Endothelial cell of hepatic sinusoid (primary cell): ENCODE results near the gene LPIN3.

Source experiments
- in situ Hi-C: cut with HindIII; loops from 2 replicates; pipeline ENCODE4 v1.10.0; 2017; ENCODE audit warnings: low sequenced_read_pairs

The LPIN3 gene

DNA sequence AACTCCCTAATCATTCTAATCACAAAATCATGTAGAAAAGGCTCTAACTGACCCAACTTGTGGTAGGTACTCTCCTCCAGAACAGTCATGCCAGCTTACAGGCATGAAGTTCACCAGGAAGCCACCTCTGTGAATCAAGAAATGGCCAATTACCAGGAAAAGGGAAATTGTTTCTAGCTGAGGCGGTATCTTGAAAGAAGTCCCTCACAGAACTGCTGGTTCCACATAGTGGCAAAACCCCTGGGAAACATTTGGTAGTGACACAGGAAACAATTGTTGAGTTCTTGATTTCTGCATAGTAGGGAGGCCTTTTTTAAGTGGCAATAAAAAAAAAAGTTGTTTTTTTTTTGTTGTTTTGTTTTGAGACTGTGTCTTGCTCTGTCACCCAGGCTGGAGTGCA, 19.6 kb upstream of the LPIN3 start:
- in situ Hi-C loops: no loop called here

DNA sequence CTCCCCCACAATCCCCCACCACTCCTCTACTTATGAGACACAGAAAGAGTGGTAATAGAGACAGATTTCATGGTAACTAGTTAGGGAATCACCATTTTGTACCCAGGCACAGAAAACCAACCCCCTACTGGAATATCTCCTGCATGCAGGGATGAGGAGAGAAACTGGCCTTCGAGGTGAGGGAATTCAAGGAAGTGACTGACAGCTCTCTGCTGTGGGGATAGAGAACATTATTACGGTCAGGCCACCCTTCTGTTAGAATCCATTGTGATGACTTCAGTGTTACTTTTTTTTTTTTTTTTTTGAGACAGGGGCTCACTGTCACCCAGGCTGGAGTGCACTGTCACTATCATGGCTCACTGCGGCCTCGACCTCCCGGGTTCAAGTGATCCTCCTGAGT, 13.4 kb upstream of the LPIN3 start:
- in situ Hi-C loops: no loop called here

DNA sequence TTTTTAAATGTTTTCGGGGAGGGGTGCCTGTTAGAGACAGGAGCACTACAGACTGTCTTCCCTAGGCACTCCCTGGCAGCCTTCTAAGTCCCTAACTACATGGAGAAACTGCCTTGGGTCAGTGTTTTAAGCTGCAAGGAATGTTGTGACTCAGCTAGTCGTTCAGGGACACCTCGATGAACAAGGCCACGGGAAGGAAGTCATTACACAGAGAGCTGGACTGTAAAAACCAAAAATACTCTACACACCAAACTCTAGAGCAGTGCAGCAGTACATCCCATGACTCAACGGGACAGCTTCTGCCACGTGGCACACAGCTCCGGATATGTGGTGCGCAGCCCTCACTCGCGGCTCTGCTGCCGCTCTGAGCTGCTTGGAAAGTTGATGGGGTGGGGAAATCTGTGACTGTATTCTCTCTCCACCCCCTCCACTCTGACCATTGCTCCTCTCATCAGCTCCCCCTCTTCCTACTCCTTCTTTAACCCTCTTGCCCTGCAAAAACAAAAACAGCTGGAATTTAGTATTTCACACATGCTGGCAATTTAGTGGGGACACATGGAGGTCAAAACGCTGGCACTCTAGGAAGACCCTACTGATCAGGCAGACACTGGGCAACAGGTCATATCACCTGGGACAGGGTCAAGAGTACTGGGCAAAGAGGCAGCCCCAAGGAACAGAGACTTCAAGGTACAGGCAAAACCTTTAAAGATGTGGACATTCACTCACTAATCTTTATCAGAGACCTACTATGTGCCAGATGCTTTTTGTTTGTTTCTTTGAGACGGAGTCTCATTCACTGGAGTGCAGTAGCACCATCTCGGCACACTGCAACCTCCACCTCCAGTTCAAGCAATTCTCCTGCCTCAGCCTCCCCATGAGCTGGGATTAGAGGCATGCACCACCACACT, 10.9 kb upstream of the LPIN3 start:
- in situ Hi-C loops: no loop called here

DNA sequence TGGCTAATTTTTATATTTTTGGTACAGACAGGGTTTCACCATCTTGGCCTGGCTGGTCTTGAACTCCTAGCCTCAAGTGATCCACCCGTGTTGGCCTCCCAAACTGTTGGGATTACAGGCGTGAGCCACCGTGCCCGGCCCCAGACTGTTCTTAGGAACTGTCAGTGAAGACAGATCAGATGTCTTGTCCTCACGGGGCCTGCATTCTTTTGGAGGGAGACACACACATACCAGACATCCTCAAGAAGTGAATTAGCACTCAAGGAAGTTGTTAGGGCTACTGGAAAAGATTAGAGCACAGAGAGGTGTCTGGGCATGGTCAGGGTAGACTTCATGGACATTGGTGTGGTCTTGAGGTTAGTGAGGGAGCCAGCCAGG, 10.3 kb upstream of the LPIN3 start:
- in situ Hi-C loops: no loop called here

DNA sequence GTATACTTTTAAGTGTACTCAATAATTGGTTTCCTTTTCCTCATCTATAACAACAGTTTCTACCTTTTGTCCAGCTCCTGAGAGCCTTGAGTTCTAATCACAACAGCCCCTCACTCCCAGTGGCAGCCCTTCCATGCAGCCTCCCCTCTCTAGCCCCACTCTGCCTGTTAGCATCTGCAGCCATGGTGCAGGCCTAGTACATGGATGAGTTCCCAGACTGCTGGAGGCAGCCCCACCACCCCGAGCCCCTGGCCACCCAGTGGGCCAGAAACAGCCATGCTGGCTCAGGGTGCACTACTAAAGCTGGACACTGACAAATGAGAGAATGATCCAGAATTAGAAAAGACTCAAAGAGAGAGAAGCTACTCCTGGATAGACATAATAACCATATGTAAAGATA, 9.7 kb upstream of the LPIN3 start:
- in situ Hi-C loops: no loop called here

DNA sequence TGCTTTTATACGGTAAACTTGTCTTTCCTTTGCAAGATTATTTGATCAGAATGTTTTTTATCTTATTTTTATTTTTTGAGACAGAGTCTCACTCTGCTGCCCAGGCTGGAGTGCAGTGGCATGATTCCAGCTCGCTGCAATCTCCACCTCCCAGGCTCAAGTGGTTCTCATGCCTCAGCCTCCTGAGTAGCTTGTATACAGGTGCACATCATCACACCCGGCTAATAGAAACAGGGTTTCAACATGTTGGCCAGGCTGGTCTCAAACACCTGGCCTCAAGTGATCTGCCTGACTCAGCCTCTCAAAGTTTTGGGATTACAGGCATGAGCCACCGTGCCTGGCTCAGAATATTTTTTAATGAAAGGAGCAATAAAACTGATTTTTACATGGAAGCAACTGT, 8.9 kb upstream of the LPIN3 start:
- in situ Hi-C loops: no loop called here

DNA sequence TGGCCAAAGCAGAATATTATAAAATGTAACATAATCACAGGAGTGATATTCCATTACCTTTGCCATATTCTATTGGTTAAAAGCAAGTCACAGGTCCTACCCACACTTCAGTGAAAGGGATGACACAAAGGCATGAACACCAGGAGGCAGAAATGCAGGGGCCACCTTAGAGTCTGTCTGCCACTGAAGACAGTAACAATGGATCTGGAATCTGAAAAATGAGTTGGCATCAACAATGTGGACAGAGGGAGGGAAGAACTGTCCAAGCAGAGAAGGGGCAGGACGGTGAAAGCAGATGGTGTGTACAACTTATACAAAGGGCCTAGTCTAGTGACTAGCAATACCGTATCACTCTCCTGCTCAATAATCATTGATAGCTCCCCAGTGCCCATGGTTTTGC, 6.6 kb upstream of the LPIN3 start:
- in situ Hi-C loops: no loop called here

DNA sequence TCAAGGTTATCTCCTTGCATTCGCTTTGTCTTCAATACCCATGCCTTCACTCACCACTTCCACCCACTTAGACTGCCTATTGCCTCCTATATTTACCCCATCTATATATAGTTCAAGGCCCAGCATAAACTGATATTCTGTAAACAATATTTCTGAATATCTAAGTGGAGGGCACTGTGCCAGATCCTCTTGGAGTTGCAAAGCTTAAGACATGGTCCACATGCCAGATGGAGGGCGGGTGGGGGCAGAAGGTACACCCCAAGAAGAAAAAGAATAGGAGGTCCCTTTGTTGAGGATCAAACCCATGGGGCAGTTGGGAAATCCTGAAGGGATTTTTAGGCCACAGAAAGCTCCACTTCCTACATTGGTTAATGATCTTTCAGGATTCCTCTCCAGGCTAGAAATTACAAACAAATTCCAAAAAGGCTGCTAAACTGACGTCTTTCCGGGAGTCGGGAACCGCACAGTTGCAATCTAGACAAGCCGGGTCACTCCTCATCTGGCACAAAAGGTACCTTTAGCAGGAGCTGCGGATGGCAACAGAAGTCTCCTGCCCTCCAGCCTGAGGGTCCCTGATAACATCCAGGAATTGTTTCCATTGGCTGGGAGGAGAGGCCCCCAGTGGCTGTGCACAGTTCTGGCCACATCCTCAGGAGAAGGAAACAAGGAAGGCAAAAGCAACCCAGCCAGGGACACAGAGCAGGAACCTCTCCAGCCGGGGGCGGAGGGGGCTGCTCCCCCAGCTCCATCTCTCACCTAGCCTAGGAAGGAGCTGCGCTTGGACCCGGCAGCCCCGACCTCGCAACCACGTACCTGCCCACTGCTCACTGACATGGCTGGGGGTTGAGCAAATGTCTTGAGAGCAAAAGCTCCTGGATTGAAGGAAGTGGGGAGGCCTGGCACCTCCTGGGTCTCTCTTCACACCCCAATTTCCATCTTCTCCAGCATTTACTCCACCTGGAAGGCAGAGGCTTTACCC, 5.9 kb upstream of the LPIN3 start:
- in situ Hi-C loops: no loop called here

DNA sequence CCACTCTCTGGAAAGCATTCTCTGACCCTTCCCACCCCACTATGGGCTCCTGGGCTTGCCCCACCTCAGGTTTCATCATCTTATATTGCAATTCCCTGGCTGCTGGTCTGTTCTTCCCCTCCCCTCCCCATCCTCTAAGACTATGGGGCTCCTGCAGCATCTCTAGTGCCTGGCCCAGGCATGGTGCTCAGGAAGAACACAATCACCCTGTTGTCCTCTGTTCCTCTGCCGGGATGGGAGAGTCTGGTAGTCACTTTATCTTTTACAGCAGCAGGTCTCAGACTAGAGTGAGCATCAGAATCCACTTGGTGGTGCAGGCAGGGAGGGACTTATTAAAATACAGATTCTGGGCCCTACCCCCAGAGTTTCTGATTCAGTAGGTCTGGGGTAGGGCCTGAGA, 5.0 kb upstream of the LPIN3 start:
- in situ Hi-C loops: no loop called here

DNA sequence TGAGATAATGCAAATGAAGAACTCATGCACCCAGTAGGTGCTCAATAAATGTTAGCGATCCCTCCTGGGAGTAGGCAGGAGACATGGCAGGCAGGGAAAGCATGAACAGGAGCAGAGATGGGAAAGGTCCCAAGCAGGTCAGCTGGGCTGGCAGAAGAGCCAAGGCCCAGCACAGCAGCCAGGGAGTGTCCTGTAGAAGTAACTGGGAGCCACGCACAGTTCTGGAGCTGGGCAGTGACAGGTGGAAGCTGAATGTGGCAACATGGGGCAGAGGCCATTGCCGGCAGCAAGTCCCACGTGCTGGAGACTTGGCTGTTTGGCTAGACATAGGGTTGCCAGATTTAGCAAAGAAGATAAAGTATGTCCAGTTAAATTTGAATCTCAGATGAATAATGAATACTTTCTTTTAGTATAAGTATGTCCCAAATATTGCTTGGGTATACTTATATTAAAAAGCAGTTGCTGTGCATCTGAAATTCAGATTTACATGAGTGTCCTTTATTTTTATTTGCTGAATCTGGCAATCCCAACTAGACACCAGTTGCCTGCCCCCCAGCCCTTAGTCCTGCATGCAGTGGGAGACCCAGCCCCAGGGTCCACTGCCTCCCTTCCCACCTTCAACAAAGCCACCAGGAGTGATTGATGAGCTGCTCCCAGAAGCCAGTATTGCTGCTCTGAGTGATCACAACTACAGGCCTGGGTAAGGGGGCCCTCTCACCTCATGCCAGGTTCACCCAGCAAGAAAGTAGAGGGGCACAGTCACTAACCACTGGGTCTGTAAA, 3.7 kb upstream of the LPIN3 start:
- in situ Hi-C loops: no loop called here

DNA sequence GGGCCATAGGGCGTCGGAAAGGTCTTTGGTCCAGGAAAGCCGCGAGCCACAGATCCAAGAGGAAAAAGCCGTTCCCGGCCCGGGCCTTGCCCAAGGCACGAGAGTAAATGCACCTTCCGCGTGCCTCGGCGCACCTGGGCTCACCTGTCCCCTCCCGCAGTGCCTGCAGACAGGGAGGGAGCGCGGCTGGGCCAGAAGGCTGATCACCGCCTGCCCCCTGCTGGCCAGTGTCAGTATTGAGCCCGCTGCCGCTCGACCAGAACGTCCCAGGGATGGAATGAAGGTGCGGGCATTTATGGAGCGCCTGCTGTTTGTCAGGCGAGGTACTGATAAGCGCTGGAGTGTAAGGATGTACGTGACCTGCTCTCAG, 679 bp upstream of the LPIN3 start:
- in situ Hi-C loops: no loop called here

DNA sequence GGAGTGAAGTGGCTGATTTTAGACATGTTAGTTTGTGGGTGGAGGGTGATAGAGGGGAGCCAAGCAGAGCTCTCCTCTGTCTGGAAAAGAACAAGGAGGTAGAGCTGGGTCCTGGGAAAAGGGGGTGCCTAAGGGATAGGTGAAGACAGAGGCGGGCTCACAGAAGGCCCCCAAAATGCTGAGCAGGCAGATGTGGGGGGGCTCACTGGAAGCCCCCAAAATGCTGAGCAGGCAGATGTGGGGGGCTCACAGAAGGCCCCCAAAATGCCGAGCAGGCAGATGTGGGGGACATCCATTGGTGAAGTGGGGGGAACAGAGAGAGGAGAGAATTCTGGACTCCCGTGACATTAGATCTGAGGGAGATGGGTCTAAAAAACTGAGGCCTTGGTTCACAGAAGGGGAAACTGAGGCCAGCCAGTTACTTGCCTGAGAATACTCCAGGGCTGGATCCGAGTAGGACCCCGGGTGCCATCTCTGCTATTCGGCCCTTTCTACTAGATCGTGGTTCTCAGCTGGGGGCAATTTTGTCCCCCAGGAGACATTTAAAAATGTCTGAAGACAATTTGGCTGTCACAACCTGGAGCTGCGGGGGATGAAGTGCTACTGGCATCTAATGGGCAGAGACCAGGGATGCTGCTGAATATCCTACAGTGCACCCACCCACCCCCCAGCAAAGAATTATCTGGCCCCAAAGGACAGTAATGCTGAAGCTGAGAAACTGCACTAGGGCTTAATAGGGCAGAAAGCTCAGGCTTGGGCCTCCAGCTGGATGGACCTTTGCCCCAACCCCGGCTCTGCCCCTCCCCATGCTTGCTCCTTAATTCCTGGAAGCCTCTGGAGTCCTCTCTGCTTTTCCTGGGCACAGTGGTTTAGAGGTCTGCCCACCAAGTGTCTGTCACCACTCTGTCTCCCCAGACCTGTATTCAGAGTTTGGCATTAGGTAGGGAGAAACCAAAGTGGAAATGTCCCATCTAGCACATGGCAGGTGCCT, 2.1 kb downstream of the LPIN3 start:
- in situ Hi-C loops: no loop called here

DNA sequence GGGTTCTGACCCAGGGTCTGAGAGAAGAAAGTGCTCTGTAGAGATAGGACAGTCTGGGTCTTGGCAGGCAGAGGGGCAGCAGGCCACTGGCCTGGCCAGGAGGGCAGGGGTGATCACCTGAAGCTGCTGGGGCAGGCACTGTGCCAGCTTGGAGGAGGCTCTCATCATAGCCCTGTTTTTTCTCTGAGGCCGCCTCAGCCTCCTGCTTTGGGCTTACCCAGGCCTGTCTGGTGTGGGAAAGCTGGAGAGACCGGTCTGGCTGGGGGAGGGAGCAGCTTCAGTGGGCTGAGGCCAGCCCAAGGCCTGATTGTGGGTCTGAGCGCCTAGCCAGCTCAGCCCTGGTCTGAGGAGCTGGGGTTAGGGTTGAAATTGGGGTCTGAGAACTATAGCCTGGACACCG, 3.9 kb downstream of the LPIN3 start:
- in situ Hi-C loops: no loop called here

DNA sequence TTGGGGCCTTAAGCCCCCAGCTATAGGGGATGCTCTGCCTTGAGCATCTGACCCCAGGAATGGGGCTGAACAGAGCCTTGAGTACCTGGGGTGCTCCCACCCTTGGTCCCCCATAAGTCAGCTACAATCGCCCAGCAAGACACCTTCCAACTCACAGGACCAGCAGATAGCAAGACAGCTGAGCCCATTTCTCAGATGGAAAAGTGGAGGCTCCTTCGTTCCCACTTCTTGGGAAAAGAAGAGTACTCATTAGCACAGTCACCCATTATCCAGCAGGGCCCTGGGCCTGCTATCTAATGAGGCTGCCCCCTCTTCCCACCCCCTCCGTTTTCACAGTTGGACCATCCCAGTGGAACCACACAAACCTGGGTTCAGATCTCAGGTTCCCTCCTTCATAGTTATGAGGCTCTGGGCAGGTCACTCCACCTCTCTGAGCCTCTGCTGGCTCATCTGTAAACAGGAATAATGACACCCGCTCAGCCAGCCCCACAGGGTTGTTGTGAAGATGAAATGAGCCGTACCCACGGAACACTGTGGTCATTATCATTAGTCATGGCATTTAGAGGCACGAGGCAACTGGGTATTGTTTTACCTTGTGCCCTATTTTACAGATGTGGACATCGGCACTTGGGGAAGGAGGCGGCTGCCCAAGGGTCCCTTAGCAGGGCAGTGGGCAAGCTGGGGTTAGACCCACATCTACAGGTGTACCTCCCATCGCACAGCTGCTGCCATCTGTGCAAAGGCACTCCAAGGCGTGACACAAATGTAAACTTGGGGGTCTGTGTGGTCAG, 4.5 kb downstream of the LPIN3 start:
- in situ Hi-C loops: no loop called here

DNA sequence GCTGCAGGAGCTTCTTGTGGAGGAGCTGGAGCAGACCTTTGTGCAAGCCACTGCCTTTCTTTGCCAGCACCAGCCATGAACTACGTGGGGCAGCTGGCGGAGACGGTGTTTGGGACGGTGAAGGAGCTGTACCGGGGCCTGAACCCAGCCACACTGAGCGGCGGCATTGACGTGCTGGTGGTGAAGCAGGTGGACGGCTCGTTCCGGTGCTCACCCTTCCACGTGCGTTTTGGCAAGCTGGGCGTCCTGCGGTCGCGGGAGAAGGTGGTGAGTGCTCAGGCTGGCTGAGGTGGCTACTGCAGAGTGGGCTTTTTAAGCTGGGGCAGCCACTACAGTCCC, 5.1 kb downstream of the LPIN3 start:
- in situ Hi-C loops: no loop called here

DNA sequence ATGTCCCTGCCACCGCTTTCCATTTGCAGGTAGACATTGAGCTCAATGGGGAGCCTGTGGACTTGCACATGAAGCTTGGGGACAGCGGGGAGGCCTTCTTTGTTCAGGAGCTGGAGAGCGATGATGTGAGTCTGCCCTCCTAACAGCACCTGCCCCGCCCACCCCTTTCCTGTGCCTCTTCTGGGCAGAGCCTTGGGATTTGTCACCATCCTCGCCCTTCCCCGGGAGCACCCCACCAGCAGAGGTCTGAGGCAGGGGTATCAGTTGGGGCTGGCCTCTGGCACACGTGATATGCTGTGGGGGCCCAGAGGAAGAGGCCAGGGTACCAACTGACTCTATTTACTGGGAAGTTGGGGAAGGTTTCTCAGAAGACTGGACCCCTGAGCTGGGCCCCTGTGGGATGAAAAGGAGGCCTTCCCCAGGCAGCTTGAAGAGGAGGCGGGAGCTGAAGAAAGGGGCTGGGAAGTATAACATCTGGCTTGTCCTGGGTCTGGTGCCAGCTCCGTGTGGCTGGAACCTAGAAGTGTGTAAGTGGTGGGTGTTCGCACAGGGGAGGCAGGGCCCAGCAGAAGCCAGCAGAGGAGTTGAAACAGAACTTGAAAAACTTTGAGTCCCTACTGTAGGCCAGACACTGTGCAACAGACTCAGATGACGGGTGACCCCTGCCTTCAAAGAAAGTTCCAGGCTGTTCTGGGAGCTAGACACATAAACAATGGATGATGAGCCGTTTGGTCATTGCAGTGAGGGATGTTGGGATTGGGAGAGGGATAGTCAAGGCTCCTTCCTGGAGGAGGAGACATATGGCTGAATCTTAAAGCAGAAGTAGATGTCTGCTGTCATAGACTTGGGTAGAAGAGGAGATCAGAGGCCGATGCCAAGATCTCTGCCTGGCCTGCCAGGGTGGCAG, 7.2 kb downstream of the LPIN3 start:
- in situ Hi-C loops: no loop called here

DNA sequence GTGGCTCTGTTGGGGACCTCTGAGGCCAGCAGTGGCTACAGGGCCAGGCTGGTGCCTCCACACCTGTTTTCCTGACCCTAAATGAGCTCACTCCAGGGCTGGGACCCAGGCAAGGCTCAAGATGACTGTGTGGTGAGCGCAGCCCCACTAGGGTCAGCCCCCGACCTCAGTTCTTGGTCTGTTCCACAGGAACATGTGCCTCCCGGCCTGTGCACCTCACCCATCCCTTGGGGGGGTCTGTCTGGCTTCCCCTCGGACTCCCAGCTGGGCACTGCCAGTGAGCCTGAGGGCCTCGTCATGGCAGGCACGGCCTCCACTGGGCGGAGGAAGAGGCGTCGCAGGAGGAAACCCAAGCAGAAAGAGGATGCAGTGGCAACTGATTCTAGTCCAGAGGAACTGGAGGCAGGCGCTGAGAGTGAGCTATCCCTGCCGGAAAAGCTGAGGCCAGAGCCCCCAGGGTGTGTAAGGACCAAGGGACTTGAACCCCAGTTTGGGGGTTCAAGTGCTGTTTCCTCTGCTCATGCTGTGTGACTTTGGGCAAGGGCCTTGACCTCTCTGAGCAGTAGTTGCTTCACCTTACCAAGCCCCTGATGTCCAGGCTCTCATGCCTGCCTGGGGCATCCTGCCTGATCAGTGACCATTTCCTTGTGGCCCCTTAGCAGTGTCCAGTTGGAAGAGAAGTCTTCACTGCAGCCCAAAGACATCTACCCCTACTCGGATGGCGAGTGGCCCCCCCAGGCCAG, 8.0 kb downstream of the LPIN3 start:
- in situ Hi-C loops: no loop called here

DNA sequence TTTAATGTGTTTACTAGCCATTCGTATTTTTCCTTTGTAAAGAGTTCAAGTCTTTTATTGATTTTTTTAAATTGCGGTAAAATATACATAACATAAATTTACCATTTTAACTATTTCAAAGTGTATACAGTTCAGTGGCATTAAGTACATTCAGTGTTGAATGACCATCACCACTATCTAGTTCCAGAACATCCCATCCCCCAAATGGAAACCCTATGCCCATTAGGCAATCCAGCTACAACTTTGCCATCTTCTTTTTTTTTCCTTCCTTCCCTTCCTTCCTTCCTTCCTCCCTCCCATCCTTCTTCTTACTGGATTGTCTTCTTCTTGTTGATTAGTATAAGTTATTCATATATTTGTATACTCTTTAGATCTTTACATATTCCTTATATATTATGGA, 8.6 kb downstream of the LPIN3 start:
- in situ Hi-C loops: no loop called here
